AG04449 (cell line): ENCODE data around the gene ASB15.
A peak's percentile ranks its signal among the peaks of the same experiment; 100 is the strongest.

Experiments
- CTCF ChIA-PET: fragments of 350-600 bp; formaldehyde crosslinking; extraction: SDS; loops from one replicate; lab custom pipeline; 2021; ENCODE audit warnings: antibody characterized with exemption; lab: Yijun Ruan, JAX
- POLR2A ChIA-PET: fragments of 400-600, 350-600 bp; formaldehyde crosslinking; extraction: SDS; loops from one replicate; lab custom pipeline; 2020; ENCODE audit warnings: antibody characterized with exemption, inconsistent platforms; lab: Yijun Ruan, JAX
- DNase-seq: peaks from one replicate; pipeline ENCODE4 v3.0.0-alpha.2; 2010; ENCODE audit warnings: low read depth, low spot score
- H3K4me3 ChIP-seq: 2 replicates; pipeline ENCODE4 v1.5.1; 2011; ENCODE audit warnings: low read depth, mild to moderate bottlenecking, control low read depth, low read length
- CTCF ChIP-seq: IDR thresholded peaks from one replicate; pipeline ENCODE4 v1.5.1; 2011; ENCODE audit warnings: mild to moderate bottlenecking, moderate library complexity, low read length, control low read depth, inconsistent platforms; ENCODE audit not compliant: insufficient read depth; ENCODE audit errors: missing control alignments

Gene ASB15

DNA sequence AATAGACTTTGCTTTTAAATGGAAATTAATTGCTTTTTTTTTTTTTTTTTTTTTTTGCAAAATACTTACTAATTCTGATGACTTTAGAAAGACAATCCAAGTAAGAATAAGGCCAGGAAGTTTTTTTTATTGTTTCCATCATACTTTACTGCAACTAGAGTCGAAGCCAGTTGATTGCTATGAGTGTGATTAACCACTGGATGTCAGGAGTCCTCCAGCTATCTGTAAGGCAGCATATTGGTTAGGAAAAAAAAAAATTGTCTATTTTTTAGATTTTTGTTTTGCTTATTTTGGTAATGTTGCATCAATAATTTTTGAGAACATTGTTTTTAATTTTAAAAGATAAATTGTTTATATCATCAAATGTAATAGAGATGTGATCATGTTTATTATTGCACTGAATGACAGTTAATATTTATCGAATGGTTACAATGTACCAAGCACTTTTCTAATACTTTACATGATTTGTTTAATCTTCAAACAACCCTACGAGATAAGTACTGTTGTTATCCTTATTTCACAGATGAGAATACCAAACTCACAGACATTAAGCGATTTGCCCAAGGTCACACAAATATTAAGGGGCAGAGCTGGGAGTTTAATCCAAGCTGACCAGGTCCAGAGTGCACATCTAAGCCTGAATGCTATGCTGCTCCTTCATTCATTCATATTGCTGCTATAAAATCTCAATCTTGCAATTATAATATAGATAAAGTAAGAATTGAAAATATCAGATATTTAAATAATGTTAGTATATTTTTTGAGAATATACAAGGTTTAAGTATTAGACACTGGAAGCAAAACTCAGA lies 34.1 kb downstream of the ASB15 start:
- no peak for DNase-seq
- no peak overlapping the region for H3K4me3 ChIP-seq
- CTCF ChIA-PET = interaction anchor here (0.8 to 5.2 kb wide), 19 partner anchors 9 to 1149 kb away, joined by 3 to 70 read pairs (median 5); partner anchors contain the start of genes IQUB and WASL
- POLR2A ChIA-PET = no interaction called here
- TF ChIP-seq CTCF = peak; percentile 24

DNA sequence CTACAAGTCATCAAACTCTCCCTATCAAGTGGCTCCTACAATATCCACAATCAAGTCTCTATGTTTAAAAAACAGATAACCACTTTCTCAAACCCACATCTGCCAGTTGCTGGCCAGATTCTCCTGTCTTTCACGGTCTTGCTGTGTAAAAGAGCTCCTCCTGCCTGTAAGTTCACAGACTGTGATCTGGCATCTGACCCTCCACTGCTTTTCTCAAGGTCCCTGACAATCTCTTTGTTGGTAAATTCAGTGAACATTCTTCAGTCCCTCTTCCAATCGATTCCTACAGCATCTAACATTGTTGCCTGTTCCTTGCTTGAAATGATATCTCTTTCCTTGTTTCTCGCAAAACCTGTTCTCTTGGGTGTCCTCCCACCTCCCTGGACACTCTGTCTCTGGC lies 35.6 kb downstream of the ASB15 start:
- no peak for TF ChIP-seq CTCF
- ChIA-PET CTCF (interaction anchor here (0.9 to 5.2 kb wide), 14 partner anchors 8 to 1148 kb away, joined by 3 to 70 read pairs (median 5); no protein-coding TSS in a partner anchor), POLR2A (no interaction called here)
- DNase-seq = no peak
- no peak overlapping the region for H3K4me3 ChIP-seq

DNA sequence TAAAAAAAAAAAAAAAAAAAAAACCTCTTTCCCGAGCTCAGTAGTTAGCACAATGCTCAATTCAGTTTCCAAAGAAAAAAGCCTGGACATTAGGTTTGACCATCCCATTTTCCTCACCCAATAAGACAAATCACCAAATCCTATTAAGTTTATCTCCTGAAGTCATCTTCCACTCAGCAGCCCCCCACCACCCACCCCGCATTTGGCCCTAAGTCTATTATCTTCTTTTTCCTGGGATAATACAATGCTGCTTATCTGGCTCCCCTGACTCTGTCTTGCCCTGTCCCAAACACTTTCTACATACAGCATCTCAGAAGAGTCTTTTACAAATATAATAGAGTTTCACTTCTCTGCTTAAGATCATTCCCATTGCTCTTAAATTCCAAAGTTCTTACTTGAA lies 36.3 kb downstream of the ASB15 start:
- POLR2A ChIA-PET = no interaction called here
- TF ChIP-seq CTCF = no peak
- no peak for DNase-seq
- no peak overlapping the region for H3K4me3 ChIP-seq
- CTCF ChIA-PET = interaction anchor here (1.2 to 5.2 kb wide), 6 partner anchors 9 to 231 kb away, joined by 3 to 70 read pairs (median 6); no protein-coding TSS in a partner anchor

- ChIA-PET CTCF (interaction anchor here (0.7 kb wide), 1 partner anchor 225 kb away, joined by 3 read pairs; no protein-coding TSS in a partner anchor), POLR2A (no interaction called here)
- no peak for DNase-seq
- no peak for TF ChIP-seq CTCF
- no peak overlapping the region for H3K4me3 ChIP-seq
These were observed 38.0 kb downstream of the ASB15 start for GRCh38 chr7:123639631-123640030.

GRCh38 chr7:123640583-123640982 lies 39.0 kb downstream of the ASB15 start:
- H3K4me3 ChIP-seq = no peak overlapping the region
- ChIA-PET POLR2A (no interaction called here), CTCF (no interaction called here)
- no peak for TF ChIP-seq CTCF
- DNase-seq = no peak

DNA sequence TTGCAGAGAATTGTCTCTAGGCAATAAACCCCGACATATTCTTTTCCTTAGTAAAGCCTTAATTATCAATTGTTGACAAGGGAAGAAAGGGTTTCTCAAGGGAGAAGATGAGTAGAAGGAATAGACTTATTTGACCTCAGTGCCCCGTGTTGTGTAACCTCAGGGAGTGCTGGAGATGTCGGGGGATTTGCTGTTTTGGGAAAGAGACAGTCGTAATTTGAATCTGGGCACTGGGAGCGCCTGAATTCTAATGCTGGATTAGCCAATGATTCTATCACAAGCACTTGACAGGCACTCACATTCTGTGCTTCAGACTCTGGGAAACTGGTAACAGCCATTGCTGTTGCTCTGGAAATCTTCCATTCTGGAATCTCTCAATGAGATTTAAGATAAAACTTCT lies 40.3 kb downstream of the ASB15 start:
- no peak overlapping the region for H3K4me3 ChIP-seq
- TF ChIP-seq CTCF = no peak
- no peak for DNase-seq
- ChIA-PET POLR2A (no interaction called here), CTCF (no interaction called here)
